Measurements from ENCODE around the gene UNC80.

Gene UNC80

DNA sequence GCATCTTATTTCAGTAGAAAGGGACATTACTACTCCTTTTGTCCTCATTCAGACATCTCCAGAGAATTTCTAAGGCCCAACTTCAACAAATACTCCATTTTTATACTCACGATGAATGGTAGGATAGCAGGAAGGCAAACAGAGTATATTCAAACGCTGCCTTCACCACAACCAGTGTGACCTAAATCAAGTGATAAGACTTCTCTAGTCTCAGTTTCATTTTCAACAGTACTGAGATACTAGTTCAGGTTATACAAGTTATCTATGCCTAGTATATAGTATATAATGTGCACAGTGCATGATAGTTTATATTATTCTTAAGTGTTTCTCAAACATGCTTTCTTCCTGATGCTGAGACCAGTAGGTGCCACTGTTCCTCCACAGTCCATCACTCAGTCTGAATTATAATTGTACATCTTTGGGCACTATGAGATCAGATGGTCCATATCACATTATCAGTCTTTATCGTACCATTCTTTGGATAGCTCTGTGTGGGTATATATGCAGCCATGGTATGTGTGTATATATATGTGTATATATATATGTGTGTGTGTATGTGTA lies 164.6 kb downstream of the UNC80 start:
- H3K36me3 Mint-ChIP-seq (ENCODE audit: insufficient read depth): peaks cover 2% of the 10 kb centered on the region
- DNase-seq (ENCODE audit: low spot score in 2 of 2): no peak
- peaks cover 46% of the 10 kb centered on the region for H3K27me3 Mint-ChIP-seq

DNA sequence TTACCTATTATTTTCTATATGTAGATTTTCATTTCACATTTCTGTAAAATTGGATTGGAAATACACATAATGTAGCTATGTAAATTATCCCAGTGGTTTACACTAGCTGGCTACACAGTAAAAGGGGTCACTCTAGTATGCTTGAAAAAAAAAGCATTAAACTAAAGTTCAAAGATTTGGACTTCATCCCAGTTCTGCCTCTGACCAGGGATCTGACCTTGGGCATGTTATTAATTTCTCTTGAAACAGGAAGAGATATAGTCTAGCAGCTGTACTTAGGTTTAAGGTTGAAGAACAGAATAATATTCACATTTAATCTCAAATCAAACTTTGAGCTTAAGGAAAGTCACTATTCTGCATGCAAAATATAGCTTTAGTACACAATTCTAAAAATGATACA lies 166.3 kb downstream of the UNC80 start:
- H3K4me3 Mint-ChIP-seq: no peak overlapping the region
- no peaks in the 10 kb centered on the region for H3K36me3 Mint-ChIP-seq (ENCODE audit: insufficient read depth)
- no peaks in the 10 kb centered on the region for H3K4me1 Mint-ChIP-seq
- ATAC-seq (replicated peaks; ENCODE audit: extremely low read depth, poor library complexity, severe bottlenecking): no peak
- peaks cover 41% of the 10 kb centered on the region for H3K27me3 Mint-ChIP-seq
- no peaks in the 10 kb centered on the region for H3K9me3 Mint-ChIP-seq
- no peak overlapping the region for H3K27ac Mint-ChIP-seq (ENCODE audit: low read depth)
- no peak for DNase-seq (ENCODE audit: low spot score in 2 of 2)

More for the DNA sequence above, 164.6 kb downstream of the UNC80 start:
- no peak for ATAC-seq (replicated peaks; ENCODE audit: extremely low read depth, poor library complexity, severe bottlenecking)
- H3K27ac Mint-ChIP-seq (ENCODE audit: low read depth): no peak overlapping the region
- no peaks in the 10 kb centered on the region for H3K4me1 Mint-ChIP-seq
- no peak overlapping the region for H3K4me3 Mint-ChIP-seq
- H3K9me3 Mint-ChIP-seq: no peaks in the 10 kb centered on the region

DNA sequence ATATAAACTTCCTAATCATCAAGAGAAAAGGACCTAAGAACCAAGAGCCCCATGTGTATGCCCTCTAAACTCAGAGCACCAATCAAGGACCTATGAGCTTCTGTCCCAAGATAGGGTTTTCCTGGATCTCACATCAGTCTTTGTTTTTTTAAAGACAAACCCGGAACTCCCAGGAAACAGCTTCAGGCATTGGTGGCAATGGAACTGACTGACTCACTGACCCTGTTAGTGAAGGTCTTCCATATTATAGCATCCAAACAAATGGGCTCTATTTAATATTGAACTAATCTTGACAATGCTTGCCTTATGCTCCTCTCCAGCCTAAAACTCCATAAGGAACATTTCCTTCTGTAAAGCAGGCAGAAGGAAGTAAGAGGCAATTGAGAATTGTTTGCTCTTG lies 167.3 kb downstream of the UNC80 start:
- DNase-seq (ENCODE audit: low spot score in 2 of 2) (no peak), ATAC-seq (replicated peaks; ENCODE audit: extremely low read depth, poor library complexity, severe bottlenecking) (no peak)
- peaks cover 32% of the 10 kb centered on the region for H3K27me3 Mint-ChIP-seq
- H3K36me3 Mint-ChIP-seq (ENCODE audit: insufficient read depth): no peaks in the 10 kb centered on the region
- no peaks in the 10 kb centered on the region for H3K9me3 Mint-ChIP-seq
- no peak overlapping the region for H3K4me3 Mint-ChIP-seq
- H3K4me1 Mint-ChIP-seq: no peaks in the 10 kb centered on the region
- no peak overlapping the region for H3K27ac Mint-ChIP-seq (ENCODE audit: low read depth)

DNA sequence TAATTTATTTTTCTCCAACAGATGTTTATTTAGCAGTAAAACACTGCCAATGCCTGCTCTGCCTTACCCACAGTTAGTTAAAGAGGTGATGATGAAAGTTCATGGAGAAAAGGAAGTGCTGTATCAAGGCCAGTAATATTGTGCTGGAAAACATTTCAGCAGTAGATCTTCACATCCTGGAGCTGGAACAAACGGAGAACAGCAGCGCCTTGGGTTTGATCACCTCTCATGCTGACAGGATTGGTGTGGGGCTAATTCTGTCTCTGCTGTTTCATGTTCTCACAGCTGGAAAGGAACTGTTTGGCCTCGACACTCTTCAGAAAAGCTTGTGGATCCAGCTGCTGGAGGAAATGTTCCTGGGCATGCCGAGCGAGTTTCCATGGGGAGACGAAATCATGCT lies 169.3 kb downstream of the UNC80 start:
- Mint-ChIP-seq H3K36me3 (ENCODE audit: insufficient read depth) (no peaks in the 10 kb centered on the region), H3K27ac (ENCODE audit: low read depth) (no peak overlapping the region), H3K9me3 (no peaks in the 10 kb centered on the region), H3K4me3 (no peak overlapping the region), H3K27me3 (peaks cover 29% of the 10 kb centered on the region), H3K4me1 (no peaks in the 10 kb centered on the region)
- DNase-seq (ENCODE audit: low spot score in 2 of 2) (no peak), ATAC-seq (replicated peaks; ENCODE audit: extremely low read depth, poor library complexity, severe bottlenecking) (no peak)

DNA sequence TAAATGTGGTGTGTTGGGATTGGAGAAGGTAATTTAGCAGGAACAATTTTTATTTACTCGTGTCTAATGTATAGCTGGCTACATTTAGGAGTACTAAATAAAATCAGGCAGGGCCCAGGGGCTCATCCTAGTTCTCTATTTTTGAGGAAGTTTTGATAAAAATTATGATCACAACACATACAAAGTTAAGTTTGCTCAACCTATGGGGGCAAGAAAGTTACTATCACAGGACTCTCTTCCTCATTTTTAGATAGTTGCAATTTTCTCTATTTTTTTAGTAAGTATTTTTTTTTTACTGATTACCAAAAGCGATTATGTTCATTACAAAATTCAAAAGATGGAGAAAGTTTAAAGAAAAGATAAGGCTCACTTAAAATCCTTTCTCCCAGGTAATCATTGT lies 170.8 kb downstream of the UNC80 start:
- no peaks in the 10 kb centered on the region for H3K36me3 Mint-ChIP-seq (ENCODE audit: insufficient read depth)
- H3K4me1 Mint-ChIP-seq: no peaks in the 10 kb centered on the region
- no peak overlapping the region for H3K27ac Mint-ChIP-seq (ENCODE audit: low read depth)
- H3K4me3 Mint-ChIP-seq: no peak overlapping the region
- H3K9me3 Mint-ChIP-seq: no peaks in the 10 kb centered on the region
- ATAC-seq (replicated peaks; ENCODE audit: extremely low read depth, poor library complexity, severe bottlenecking): no peak
- no peak for DNase-seq (ENCODE audit: low spot score in 2 of 2)
- peaks cover 29% of the 10 kb centered on the region for H3K27me3 Mint-ChIP-seq

DNA sequence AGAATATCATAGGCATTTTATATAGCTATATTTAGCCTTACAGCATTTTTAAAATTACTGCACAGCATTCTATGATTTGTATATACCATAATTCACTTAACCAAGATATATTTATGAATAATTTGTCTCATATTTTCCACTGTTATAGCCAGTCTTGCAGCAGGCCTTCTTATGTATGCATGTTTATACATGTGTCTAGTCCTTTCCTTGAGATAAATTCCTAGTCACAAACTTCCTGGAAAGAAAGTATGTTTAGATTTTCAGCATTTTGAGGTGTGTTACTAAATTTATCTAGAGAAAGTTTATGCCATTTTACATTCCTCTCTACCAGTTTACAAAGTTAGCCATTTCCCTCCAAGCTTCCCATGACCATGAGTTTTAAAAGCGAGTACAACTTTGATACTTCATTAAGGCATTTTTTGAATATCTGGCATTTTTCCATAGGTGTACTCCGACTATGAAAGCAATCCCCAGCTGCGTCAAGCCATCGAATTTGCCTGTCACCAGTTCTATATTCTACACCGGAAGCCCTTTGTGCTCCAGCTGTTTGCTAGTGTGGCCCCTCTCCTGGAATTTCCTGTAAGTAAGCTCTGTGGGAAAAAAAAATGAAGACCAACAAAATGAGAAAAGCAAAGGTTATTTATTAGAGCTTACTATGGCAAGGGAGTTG lies 171.4 kb downstream of the UNC80 start:
- no peak overlapping the region for H3K27ac Mint-ChIP-seq (ENCODE audit: low read depth)
- ATAC-seq (replicated peaks; ENCODE audit: extremely low read depth, poor library complexity, severe bottlenecking) (no peak), DNase-seq (ENCODE audit: low spot score in 2 of 2) (no peak)
- no peaks in the 10 kb centered on the region for H3K36me3 Mint-ChIP-seq (ENCODE audit: insufficient read depth)
- no peaks in the 10 kb centered on the region for H3K9me3 Mint-ChIP-seq
- no peaks in the 10 kb centered on the region for H3K4me1 Mint-ChIP-seq
- H3K4me3 Mint-ChIP-seq: no peak overlapping the region
- peaks cover 29% of the 10 kb centered on the region for H3K27me3 Mint-ChIP-seq

DNA sequence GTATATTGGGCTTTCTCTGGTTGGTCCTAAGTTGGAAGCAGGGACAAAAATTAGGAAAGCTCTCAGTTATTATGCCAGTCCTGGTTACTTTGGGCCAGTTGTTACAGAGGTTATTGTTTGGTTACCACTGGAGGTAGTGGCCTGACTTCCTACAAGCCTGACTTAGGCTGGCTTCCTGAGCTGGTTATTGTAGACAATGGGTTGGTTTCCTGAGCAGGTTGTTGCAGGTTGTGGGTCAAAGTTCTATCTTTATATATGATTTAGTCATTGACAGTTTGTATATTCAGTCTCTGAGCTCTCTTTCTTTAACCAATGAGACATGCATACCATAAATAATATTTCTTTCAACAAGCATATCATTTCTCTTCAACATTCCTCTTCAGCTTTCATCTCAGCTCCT lies 172.1 kb downstream of the UNC80 start:
- ATAC-seq (replicated peaks; ENCODE audit: extremely low read depth, poor library complexity, severe bottlenecking) (no peak), DNase-seq (ENCODE audit: low spot score in 2 of 2) (no peak)
- Mint-ChIP-seq H3K4me1 (no peaks in the 10 kb centered on the region), H3K27me3 (peaks cover 28% of the 10 kb centered on the region), H3K4me3 (no peak overlapping the region), H3K27ac (ENCODE audit: low read depth) (no peak overlapping the region), H3K9me3 (no peaks in the 10 kb centered on the region), H3K36me3 (ENCODE audit: insufficient read depth) (no peaks in the 10 kb centered on the region)

DNA sequence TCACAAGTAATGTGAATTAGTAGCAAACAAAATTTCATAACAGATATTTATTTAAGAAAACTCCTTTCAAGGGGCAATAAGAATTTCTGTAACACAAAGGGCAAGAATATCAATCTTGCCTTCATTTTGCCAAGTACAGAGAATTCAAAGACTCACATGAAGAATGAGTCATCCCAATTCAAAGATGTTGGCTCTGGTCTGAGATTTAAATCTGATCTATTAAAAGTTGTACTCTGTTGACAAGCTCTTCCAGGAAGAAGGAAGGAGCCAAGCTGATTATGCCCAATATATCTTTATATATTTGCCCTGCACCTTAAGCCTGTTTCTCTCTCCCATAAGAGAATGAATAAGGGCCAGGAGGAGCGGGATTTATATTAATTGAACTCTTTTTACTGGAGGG lies 174.9 kb downstream of the UNC80 start:
- Mint-ChIP-seq H3K27ac (ENCODE audit: low read depth) (no peak overlapping the region), H3K4me1 (no peaks in the 10 kb centered on the region), H3K36me3 (ENCODE audit: insufficient read depth) (no peaks in the 10 kb centered on the region), H3K4me3 (no peak overlapping the region), H3K9me3 (no peaks in the 10 kb centered on the region), H3K27me3 (peaks cover 10% of the 10 kb centered on the region)
- no peak for DNase-seq (ENCODE audit: low spot score in 2 of 2)
- ATAC-seq (replicated peaks; ENCODE audit: extremely low read depth, poor library complexity, severe bottlenecking): no peak

DNA sequence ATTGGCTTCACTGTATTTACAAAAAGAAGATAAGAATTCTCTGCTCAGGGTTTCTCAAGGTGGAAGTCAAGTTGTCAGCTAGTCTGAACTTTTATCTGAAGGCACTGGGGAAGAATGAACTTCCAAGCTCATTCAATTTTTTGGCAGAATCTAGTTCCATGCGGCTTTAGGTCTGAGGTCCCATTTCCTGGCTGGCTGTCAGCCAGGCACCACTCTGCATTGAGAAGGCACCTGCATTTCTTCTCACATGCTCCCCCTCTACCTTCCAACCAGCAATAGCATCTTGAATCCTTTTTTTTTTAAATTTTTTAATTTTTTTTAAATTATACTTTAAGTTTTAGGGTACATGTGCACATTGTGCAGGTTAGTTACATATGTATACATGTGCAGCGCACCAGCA lies 184.6 kb downstream of the UNC80 start:
- H3K36me3 Mint-ChIP-seq (ENCODE audit: insufficient read depth): peaks cover 2% of the 10 kb centered on the region
- H3K9me3 Mint-ChIP-seq: no peaks in the 10 kb centered on the region
- no peaks in the 10 kb centered on the region for H3K4me1 Mint-ChIP-seq
- ATAC-seq (replicated peaks; ENCODE audit: extremely low read depth, poor library complexity, severe bottlenecking): no peak
- H3K4me3 Mint-ChIP-seq: no peak overlapping the region
- peaks cover 39% of the 10 kb centered on the region for H3K27me3 Mint-ChIP-seq
- H3K27ac Mint-ChIP-seq (ENCODE audit: low read depth): no peak overlapping the region
- no peak for DNase-seq (ENCODE audit: low spot score in 2 of 2)

DNA sequence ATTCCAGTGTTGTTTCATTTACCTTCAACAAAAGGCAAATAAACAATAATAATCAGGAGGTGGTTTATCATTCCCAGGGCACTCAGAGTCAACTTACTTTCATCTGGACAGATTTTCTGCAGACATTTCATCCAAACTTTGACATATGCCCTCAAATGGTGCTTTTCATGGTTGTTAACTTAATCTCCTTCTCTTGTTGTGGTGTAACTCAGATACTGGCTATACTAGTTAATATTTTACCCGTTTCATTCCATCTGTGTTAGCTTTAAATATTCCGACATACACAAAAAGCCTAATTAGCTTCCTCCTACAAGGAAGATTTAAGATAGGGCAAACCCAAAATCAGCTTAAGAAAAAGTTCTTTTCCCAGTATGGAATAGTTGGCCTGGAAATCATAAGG lies 186.4 kb downstream of the UNC80 start:
- Mint-ChIP-seq H3K4me1 (no peaks in the 10 kb centered on the region), H3K27ac (ENCODE audit: low read depth) (no peak overlapping the region), H3K27me3 (peaks cover 22% of the 10 kb centered on the region), H3K4me3 (no peak overlapping the region), H3K9me3 (no peaks in the 10 kb centered on the region), H3K36me3 (ENCODE audit: insufficient read depth) (no peaks in the 10 kb centered on the region)
- DNase-seq (ENCODE audit: low spot score in 2 of 2): no peak
- no peak for ATAC-seq (replicated peaks; ENCODE audit: extremely low read depth, poor library complexity, severe bottlenecking)

DNA sequence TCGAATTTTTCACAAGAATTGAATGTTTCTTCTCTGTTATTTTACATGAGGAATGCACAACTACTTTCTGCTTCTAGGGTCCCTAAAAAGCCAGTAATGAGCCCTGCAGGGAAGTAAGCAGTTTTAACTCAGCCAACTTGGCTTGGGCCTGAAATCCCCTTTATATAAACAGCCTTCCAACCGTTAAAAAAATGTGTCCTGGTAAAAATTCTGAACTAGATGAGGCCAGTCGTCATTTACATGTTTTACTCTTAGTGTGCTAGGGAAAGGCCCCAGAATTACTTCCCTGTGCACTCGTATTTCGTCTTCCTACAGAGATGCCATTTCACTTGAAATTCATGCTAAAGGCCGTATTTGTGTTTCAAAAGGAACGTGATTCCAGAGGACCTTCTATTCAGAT lies 188.4 kb downstream of the UNC80 start:
- Mint-ChIP-seq H3K9me3 (no peaks in the 10 kb centered on the region), H3K4me3 (no peak overlapping the region), H3K36me3 (ENCODE audit: insufficient read depth) (no peaks in the 10 kb centered on the region), H3K27me3 (peaks cover 16% of the 10 kb centered on the region), H3K27ac (ENCODE audit: low read depth) (no peak overlapping the region), H3K4me1 (no peaks in the 10 kb centered on the region)
- no peak for DNase-seq (ENCODE audit: low spot score in 2 of 2)
- no peak for ATAC-seq (replicated peaks; ENCODE audit: extremely low read depth, poor library complexity, severe bottlenecking)

DNA sequence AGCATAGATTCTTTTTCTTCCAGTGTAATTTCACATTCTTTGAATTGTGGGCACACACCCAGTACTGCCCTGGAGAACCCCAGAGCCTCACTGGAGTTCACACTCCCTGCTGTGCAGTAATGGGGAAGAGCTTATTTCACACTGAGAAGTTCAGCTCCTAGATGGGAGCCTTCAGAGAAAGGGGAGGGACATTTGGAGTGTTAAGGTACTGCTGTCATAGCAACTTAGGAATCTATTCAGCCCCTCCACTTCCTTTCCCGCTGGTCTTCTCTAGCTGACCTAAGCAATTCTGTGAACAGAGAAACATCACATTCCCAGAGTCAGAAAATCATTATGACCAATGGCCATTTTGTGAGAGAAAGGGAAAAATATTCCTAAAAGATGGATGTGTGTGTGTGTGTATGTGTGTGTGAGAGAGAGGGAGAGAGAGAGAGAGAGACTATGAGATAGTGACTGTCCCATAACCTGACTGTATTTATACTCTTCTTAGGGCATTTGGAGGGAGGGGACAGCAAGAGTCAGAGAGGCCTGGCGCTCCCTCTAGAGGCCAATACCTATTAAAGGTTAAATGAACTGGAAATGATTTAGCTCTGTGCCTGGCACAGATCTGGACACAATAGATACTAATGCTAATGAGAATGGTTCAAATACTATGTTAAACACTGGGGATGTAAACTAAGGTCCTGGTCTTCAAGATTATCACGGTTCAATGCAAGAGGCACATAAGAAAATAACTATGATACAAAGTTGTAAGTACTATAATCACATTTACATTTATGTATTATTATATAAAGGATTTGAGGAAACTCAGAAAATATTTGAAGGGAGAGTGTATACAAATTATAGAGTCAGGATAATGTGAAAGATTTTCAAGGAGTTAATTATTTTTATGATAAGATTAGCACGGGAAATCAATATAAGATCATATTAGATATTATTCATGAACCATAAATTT lies 189.3 kb downstream of the UNC80 start:
- Mint-ChIP-seq H3K4me1 (no peaks in the 10 kb centered on the region), H3K27me3 (peaks cover 12% of the 10 kb centered on the region), H3K9me3 (no peaks in the 10 kb centered on the region), H3K27ac (ENCODE audit: low read depth) (no peak overlapping the region), H3K4me3 (no peak overlapping the region), H3K36me3 (ENCODE audit: insufficient read depth) (no peaks in the 10 kb centered on the region)
- ATAC-seq (replicated peaks; ENCODE audit: extremely low read depth, poor library complexity, severe bottlenecking): peak; percentile 36
- no peak for DNase-seq (ENCODE audit: low spot score in 2 of 2)

DNA sequence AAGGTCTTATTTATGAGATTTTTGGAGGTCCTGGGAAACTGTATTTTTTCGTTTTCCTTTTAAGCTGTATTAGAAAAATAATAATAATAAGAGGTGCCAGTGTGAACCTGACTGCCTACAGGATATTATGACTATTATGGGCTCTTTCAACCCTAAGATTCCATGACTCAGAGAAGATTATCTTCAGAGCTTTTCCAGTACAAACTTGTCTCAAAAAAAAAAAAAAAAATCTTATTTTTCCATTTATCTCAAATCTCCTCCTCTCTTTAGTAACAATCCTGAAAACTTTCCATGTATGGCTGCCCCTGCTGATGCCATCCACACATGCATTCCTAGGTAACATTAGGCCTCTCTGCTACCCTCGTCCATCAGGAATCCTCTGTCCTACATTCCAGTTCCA lies 194.1 kb downstream of the UNC80 start:
- Mint-ChIP-seq H3K27me3 (no peaks in the 10 kb centered on the region), H3K36me3 (ENCODE audit: insufficient read depth) (no peaks in the 10 kb centered on the region), H3K27ac (ENCODE audit: low read depth) (no peak overlapping the region), H3K4me1 (no peaks in the 10 kb centered on the region), H3K9me3 (no peaks in the 10 kb centered on the region), H3K4me3 (no peak overlapping the region)
- no peak for DNase-seq (ENCODE audit: low spot score in 2 of 2)
- no peak for ATAC-seq (replicated peaks; ENCODE audit: extremely low read depth, poor library complexity, severe bottlenecking)
